Measurements from ENCODE around the gene GOLGA6L10.
"Not testable (repeated sequence)": the region's sequence is repeated elsewhere in the genome, so short reads cannot be mapped to it uniquely, and the experiment has no call there.

DNA sequence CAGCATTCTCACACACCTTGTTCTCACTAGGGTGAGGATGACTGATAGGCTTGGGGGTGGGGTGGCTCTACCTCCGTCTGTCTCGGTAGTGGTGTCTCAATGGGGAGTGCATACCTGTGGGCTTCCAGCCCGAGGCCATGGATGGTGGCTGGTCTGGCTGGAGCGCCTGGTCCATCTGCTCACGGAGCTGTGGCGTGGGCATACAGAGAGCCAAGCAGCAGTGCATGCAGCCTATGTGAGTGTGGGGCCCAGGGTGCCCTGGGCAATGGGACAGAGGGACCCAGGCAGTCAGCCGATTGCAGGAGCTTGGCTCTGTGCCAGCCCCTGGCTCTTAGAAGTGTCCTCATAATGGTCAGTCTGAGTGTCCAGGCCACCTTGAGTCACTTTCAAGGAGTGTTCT lies 31.8 kb downstream of the GOLGA6L10 start:
- TF ChIP-seq, protein P1, sequence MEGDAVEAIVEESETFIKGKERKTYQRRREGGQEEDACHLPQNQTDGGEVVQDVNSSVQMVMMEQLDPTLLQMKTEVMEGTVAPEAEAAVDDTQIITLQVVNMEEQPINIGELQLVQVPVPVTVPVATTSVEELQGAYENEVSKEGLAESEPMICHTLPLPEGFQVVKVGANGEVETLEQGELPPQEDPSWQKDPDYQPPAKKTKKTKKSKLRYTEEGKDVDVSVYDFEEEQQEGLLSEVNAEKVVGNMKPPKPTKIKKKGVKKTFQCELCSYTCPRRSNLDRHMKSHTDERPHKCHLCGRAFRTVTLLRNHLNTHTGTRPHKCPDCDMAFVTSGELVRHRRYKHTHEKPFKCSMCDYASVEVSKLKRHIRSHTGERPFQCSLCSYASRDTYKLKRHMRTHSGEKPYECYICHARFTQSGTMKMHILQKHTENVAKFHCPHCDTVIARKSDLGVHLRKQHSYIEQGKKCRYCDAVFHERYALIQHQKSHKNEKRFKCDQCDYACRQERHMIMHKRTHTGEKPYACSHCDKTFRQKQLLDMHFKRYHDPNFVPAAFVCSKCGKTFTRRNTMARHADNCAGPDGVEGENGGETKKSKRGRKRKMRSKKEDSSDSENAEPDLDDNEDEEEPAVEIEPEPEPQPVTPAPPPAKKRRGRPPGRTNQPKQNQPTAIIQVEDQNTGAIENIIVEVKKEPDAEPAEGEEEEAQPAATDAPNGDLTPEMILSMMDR (IDR thresholded peaks at IDR 0.05): not testable (repeated sequence)
- not testable (repeated sequence) for TF ChIP-seq ZFX (IDR thresholded peaks at IDR 0.05; ENCODE audit: borderline replicate concordance)
